Upper lobe of left lung (tissue), 4 donors: ENCODE measurements around the gene TMEM86A.

Experiments
- POLR2A ChIP-seq, 4 donors: fragments of 450-650 bp; IDR thresholded peaks; one replicate each; pipeline ENCODE4 v1.5.1; 2016 to 2017; ENCODE audit warnings: antibody characterized with exemption in 4 of 4, mild to moderate bottlenecking in 2 of 4
- POLR2AphosphoS5 ChIP-seq, 2 donors: sonication (generic); formaldehyde crosslinking; IDR thresholded peaks; one replicate each; pipeline ENCODE4 v1.5.1; 2017; ENCODE audit warnings: antibody characterized with exemption in 2 of 2

- TF ChIP-seq POLR2AphosphoS5 (IDR thresholded peaks at IDR 0.05), result no peak
- peak in 1 of 4 donors; percentile 49 for TF ChIP-seq POLR2A (IDR thresholded peaks at IDR 0.05)
These were observed 1.3 kb downstream of the TMEM86A start for GRCh38 chr11:18699848-18700261.
